Measurements from ENCODE around the gene ENSA. TPM values are rescaled to one million over a fixed set of nuclear protein-coding genes. Genes with fewer than 3 reads are reported as not detected.

ENSA gene
- total and polyA plus RNA-seq, 4 donors = 19.0 to 59.8 (median 55.3) TPM

DNA sequence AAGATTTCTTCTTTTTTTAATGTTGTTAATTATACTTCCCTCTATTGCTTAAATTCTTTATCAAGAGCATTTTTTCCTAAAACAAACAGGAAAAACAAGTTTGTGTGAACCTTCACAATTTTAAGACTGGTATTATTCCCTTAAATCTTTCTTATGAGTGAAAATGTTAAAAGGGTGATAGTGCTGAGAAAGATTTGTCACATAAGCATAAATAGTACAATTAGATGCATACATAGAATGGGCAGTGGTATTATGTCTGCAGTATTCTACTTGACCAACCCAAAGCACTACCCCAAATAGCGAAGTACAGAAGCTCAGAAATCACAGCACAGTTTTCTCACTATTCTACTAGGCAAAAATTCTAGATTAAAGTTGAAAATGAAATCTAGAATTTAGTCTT, 49.6 kb upstream of the ENSA start:
- Histone ChIP-seq H3K4me1 (ENCODE audit: control insufficient read depth in 4 of 4, insufficient read depth in 4 of 4, low read length in 3 of 4) (no peaks in the 10 kb centered on the region), H3K9ac (ENCODE audit: low read depth in 1 of 2, low read length in 2 of 2) (no peak overlapping the region), H3K27me3 (ENCODE audit: control insufficient read depth in 4 of 4, insufficient read depth in 4 of 4, low read length in 3 of 4) (no peaks in the 10 kb centered on the region), H3K36me3 (ENCODE audit: control insufficient read depth in 4 of 4, insufficient read depth in 3 of 4, low read depth in 1 of 4, low read length in 3 of 4) (peaks cover 0 to 6% (median 3%) of the 10 kb centered on the region in 4 donors), H3K9me3 (ENCODE audit: control insufficient read depth in 4 of 4, low read length in 3 of 4) (no peaks in the 10 kb centered on the region), H3K27ac (ENCODE audit: low read depth in 1 of 2, low read length in 2 of 2) (no peak overlapping the region), H3K4me3 (ENCODE audit: low read depth in 1 of 3, low read length in 3 of 3) (no peak overlapping the region)
- no peak for TF ChIP-seq RAD21 (IDR thresholded peaks at IDR 0.05)
- TF ChIP-seq REST (IDR thresholded peaks at IDR 0.05) = no peak
- no peak for TF ChIP-seq NR2F2 (IDR thresholded peaks at IDR 0.05)
- TF ChIP-seq EGR1 (IDR thresholded peaks at IDR 0.05; ENCODE audit: low read depth in 2 of 2) = no peak
- DNase-seq (ENCODE audit: low spot score) = no peak
- WGBS = 99% methylated on average over 1 of the region's 1 CpG

GRCh38 chr1:150674881-150675280, 45.5 kb upstream of the ENSA start:
- no peak for DNase-seq (ENCODE audit: low spot score)
- Histone ChIP-seq H3K4me1 (ENCODE audit: control insufficient read depth in 4 of 4, insufficient read depth in 4 of 4, low read length in 3 of 4) (no peaks in the 10 kb centered on the region), H3K27ac (ENCODE audit: low read depth in 1 of 2, low read length in 2 of 2) (no peak overlapping the region), H3K4me3 (ENCODE audit: low read depth in 1 of 3, low read length in 3 of 3) (no peak overlapping the region), H3K9me3 (ENCODE audit: control insufficient read depth in 4 of 4, low read length in 3 of 4) (no peaks in the 10 kb centered on the region), H3K9ac (ENCODE audit: low read depth in 1 of 2, low read length in 2 of 2) (no peak overlapping the region), H3K27me3 (ENCODE audit: control insufficient read depth in 4 of 4, insufficient read depth in 4 of 4, low read length in 3 of 4) (no peaks in the 10 kb centered on the region), H3K36me3 (ENCODE audit: control insufficient read depth in 4 of 4, insufficient read depth in 3 of 4, low read depth in 1 of 4, low read length in 3 of 4) (no peaks in the 10 kb centered on the region)
- WGBS = 95% methylated on average over 4 of the region's 4 CpGs
- TF ChIP-seq TAF1 (conservative IDR thresholded peaks at IDR 0.05) (no peak), RAD21 (IDR thresholded peaks at IDR 0.05) (no peak), EGR1 (IDR thresholded peaks at IDR 0.05; ENCODE audit: low read depth in 2 of 2) (no peak), FOXA1 (IDR thresholded peaks at IDR 0.05) (no peak), SP1 (IDR thresholded peaks at IDR 0.05) (no peak), ZBTB33 (IDR thresholded peaks at IDR 0.05) (no peak), NR2F2 (IDR thresholded peaks at IDR 0.05) (no peak), GABPA (IDR thresholded peaks at IDR 0.05 in 1 of 2, conservative IDR thresholded peaks at IDR 0.05 in 1 of 2) (no peak), FOXA2 (IDR thresholded peaks at IDR 0.05) (no peak), RXRA (IDR thresholded peaks at IDR 0.05) (no peak), REST (IDR thresholded peaks at IDR 0.05) (no peak)
